Endothelial cell of umbilical vein (primary cell): ENCODE results near the gene MYMX. TPM values are rescaled to one million over a fixed set of nuclear protein-coding genes. Genes with fewer than 3 reads are reported as not detected.

Experiments used
- BruUV-seq: library from RNA; stranded (reverse); fragments of 400-500 nt; replicated peaks from 2 replicates; lab custom pipeline; 2021; lab: Mats Ljungman, UMichigan
- CTCF ChIA-PET: fragments of 300-600, 350-600 bp; sonication (Branson Sonifier 250); formaldehyde crosslinking; loops from one replicate; lab custom pipeline; 2021; ENCODE audit warnings: antibody characterized with exemption, inconsistent platforms; lab: Charles Lee
- POLR2A ChIA-PET: fragments of 300-600, 350-600 bp; sonication (Branson Sonifier 250); formaldehyde crosslinking; loops from one replicate; lab custom pipeline; 2021; ENCODE audit warnings: antibody characterized with exemption, inconsistent platforms; lab: Charles Lee
- DNase-seq: peaks from one replicate; pipeline ENCODE4 v3.0.0-alpha.2; 2011; ENCODE audit warnings: low read depth, low spot score
- FAIRE-seq: peaks from 2 replicates; lab custom pipeline; 2011; peaks lifted over from hg19 to GRCh38; lab: Jason Lieb, UNC
- H2AFZ ChIP-seq: 2 replicates; pipeline ENCODE4 v1.6.0; 2012; ENCODE audit warnings: low read depth, low read length, control low read depth, inconsistent platforms
- H3K27ac ChIP-seq: 2 replicates; pipeline ENCODE4 v1.5.1; 2011; ENCODE audit warnings: low read depth, mild to moderate bottlenecking, control low read depth, low read length, moderate library complexity; ENCODE audit not compliant: insufficient read depth
- H3K27me3 ChIP-seq, 2 experiments: 2 replicates each; pipeline versions ENCODE4 v1.6.0 to v1.6.1; 2011; ENCODE audit warnings: low read length in 2 of 2, mixed read lengths in 1 of 2; ENCODE audit not compliant: control insufficient read depth in 2 of 2, insufficient read depth in 2 of 2
- H3K36me3 ChIP-seq, 2 experiments: 2 replicates in 1 of 2; 3 replicates in 1 of 2; pipeline ENCODE4 v1.5.1; 2011; ENCODE audit warnings: low read length in 2 of 2, mild to moderate bottlenecking in 1 of 2, moderate library complexity in 1 of 2; ENCODE audit not compliant: control insufficient read depth in 2 of 2, insufficient read depth in 2 of 2; ENCODE audit errors: extremely low read depth in 1 of 2
- H3K4me1 ChIP-seq: 3 replicates; pipeline ENCODE4 v1.5.1; 2011; ENCODE audit warnings: mild to moderate bottlenecking, low read length; ENCODE audit not compliant: control insufficient read depth, insufficient read depth; ENCODE audit errors: extremely low read depth
- H3K4me2 ChIP-seq: 2 replicates; pipeline ENCODE4 v1.6.1; 2011; ENCODE audit warnings: low read length, control low read depth, mixed read lengths; ENCODE audit not compliant: insufficient read depth
- H3K4me3 ChIP-seq, 3 experiments: fragments of 200-600 bp in 1 of 3; sonication (generic), shearing (Covaris generic) in 1 of 3; replicated peaks in 1 of 3; 2 replicates each; pipeline ENCODE4 v1.5.1; 2011 to 2016; ENCODE audit warnings: control low read depth in 3 of 3, low read length in 3 of 3, mild to moderate bottlenecking in 2 of 3, inconsistent platforms in 1 of 3, low read depth in 1 of 3, moderate library complexity in 1 of 3; ENCODE audit not compliant: insufficient read depth in 1 of 3
- H3K79me2 ChIP-seq: 2 replicates; pipeline ENCODE4 v1.6.0; 2012; ENCODE audit warnings: low read length, inconsistent platforms; ENCODE audit not compliant: control insufficient read depth, insufficient read depth
- H3K9ac ChIP-seq: replicated peaks from 2 replicates; pipeline ENCODE3; 2011; ENCODE audit warnings: low read length, control low read depth; ENCODE audit not compliant: insufficient read depth; ENCODE audit errors: extremely low read depth
- H3K9me1 ChIP-seq: replicated peaks from 3 replicates; pipeline ENCODE4 v1.6.0; 2011; ENCODE audit warnings: mild to moderate bottlenecking, low read length; ENCODE audit not compliant: control insufficient read depth, insufficient read depth; ENCODE audit errors: extremely low read depth
- H3K9me3 ChIP-seq: replicated peaks from 2 replicates; pipeline ENCODE4 v1.5.1; 2012; ENCODE audit warnings: low read length, inconsistent platforms; ENCODE audit not compliant: control insufficient read depth, insufficient read depth
- H4K20me1 ChIP-seq: replicated peaks from 2 replicates; pipeline ENCODE3; 2011; ENCODE audit warnings: mild to moderate bottlenecking, low read length; ENCODE audit not compliant: control insufficient read depth, insufficient read depth; ENCODE audit errors: extremely low read depth
- EZH2 ChIP-seq: IDR thresholded peaks from 2 replicates; pipeline ENCODE4 v1.6.1; 2012; ENCODE audit warnings: borderline replicate concordance, low read depth, mild to moderate bottlenecking, moderate library complexity, low read length, inconsistent platforms; ENCODE audit not compliant: severe bottlenecking
- FOS ChIP-seq: IDR thresholded peaks from 2 replicates; pipeline ENCODE4 v1.6.1; 2011; ENCODE audit warnings: mild to moderate bottlenecking, low read length, moderate library complexity, borderline replicate concordance; ENCODE audit not compliant: insufficient read depth
- GATA2 ChIP-seq: IDR thresholded peaks from 2 replicates; pipeline ENCODE4 v1.7.0; 2011; ENCODE audit warnings: low read depth, mild to moderate bottlenecking, moderate library complexity, mixed read lengths, low read length; ENCODE audit not compliant: insufficient read length, insufficient read depth
- JUN ChIP-seq: IDR thresholded peaks from 2 replicates; pipeline ENCODE4 v1.6.1; 2011; ENCODE audit warnings: borderline replicate concordance, low read depth; ENCODE audit not compliant: insufficient read length, insufficient read depth
- MYC ChIP-seq: IDR thresholded peaks from one replicate; pipeline ENCODE4 v1.6.1; 2011; ENCODE audit warnings: mild to moderate bottlenecking, low read depth, low read length
- POLR2A ChIP-seq: IDR thresholded peaks from 2 replicates; pipeline ENCODE4 v1.6.1; 2012; ENCODE audit warnings: low read depth, mild to moderate bottlenecking, control low read depth, low read length
- dilution Hi-C: fragments of 300-500 bp; cut with MboI; formaldehyde crosslinking; loops from one replicate; pipeline ENCODE4 v1.15.0; 2019; ENCODE audit warnings: low sequenced_read_pairs; ENCODE audit not compliant: extremely low pct_ligation_motif_present
- intact Hi-C: fragments of 100-400 bp; cut with micrococcal nuclease; formaldehyde crosslinking; loops from one replicate; pipeline ENCODE4 v1.10.0; 2022
- polyA plus RNA-seq, 4 experiments: library from polyadenylated mRNA; depleted of rRNA in 3 of 4; stranded (reverse) in 3 of 4; unstranded in 1 of 4; fragments of >200 nt; gene quantifications; 2 replicates each; pipeline versions ENCODE4 v1.2.1 to v1.2.3, GENCODE V29; 2011 to 2012; ENCODE audit warnings: missing spikeins in 1 of 4
- total RNA-seq: library from RNA; stranded (reverse); gene quantifications from 2 replicates; pipeline ENCODE4 v1.2.3, GENCODE V29; 2021
- TF ChIP-seq, protein P1 (sequence below): IDR thresholded peaks from 2 replicates; pipeline ENCODE4 v1.6.1; 2011; ENCODE audit not compliant: insufficient read depth, insufficient read length

MYMX gene
- total and polyA plus RNA-seq, 2 donors (not counting 3 experiments of a cell fraction or from before 2014, with no cell fraction given) = 0.18 TPM; not detected in 1

DNA sequence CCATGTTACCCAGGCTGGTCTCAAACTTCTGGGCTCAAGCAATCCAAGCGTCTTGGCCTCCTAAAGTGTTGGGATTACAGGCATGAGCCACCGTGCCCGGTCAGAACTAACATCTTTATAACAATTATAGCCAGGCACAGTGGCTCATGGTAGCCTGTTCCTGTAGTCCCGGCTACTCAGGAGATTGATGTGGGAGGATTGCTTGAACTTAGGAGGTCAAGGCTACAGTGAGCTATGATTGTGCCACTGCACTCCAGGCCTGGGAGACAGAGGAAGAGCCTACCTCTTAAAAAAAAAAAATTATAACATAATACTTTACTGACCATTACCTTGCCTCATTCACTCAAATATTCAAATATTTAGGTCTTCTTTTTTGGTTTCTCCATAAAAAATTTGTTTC lies 16.8 kb upstream of the MYMX start:
- TF ChIP-seq FOS (no peak), POLR2A (no peak)
- dilution Hi-C loops (no loop called here), intact Hi-C loops (loop anchor here (1.0 kb wide), 1 partner anchor 22 kb away; no protein-coding TSS in a partner anchor)
- Histone ChIP-seq H3K9me1 (no peaks in the 10 kb centered on the region), H3K27ac (no peak overlapping the region), H3K4me3 (no peak overlapping the region), H3K9me3 (no peaks in the 10 kb centered on the region), H3K4me1 (peaks cover 14% of the 10 kb centered on the region), H3K27me3 (no peaks in the 10 kb centered on the region), H3K9ac (no peak overlapping the region), H3K79me2 (no peaks in the 10 kb centered on the region), H3K4me2 (no peak overlapping the region), H4K20me1 (no peaks in the 10 kb centered on the region), H3K36me3 (no peaks in the 10 kb centered on the region), H2AFZ (no peak overlapping the region)
- no TSS peak for BruUV-seq
- no peak for DNase-seq
- ChIA-PET CTCF (interaction anchor here (0.8 to 1.7 kb wide), 5 partner anchors 7 to 34 kb away, joined by 3 to 5 read pairs (median 5); no protein-coding TSS in a partner anchor), POLR2A (interaction anchor here (0.7 kb wide), 1 partner anchor 22 kb away, joined by 3 read pairs; no protein-coding TSS in a partner anchor)
- no peak for FAIRE-seq

DNA sequence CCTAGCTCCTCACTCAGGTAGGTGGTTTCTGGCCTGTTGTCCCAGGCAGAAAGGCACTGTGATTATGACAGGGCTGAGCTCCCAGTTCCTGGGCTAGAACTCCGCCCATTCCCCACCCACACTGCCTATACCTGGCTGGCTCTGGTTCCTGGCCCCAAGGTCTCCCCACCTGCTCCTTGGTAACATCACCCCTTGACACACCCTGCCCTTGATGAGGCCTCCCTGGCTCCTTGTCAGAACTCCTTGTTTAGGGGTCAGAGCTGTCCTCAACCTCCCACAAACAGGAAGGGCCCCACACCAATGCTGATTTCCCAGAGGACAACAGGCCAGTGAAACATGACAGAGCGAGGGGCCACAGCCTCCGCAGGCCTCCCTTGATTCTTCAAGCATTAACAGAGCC lies 15.5 kb upstream of the MYMX start:
- no peaks in the 10 kb centered on the region for H3K27me3 ChIP-seq
- H2AFZ ChIP-seq = no peak overlapping the region
- dilution Hi-C loops = no loop called here
- H3K27ac ChIP-seq = no peak overlapping the region
- peaks cover 14% of the 10 kb centered on the region for H3K4me1 ChIP-seq
- H3K4me3 ChIP-seq = no peak overlapping the region
- no TSS peak for BruUV-seq
- H3K9ac ChIP-seq = no peak overlapping the region
- H3K36me3 ChIP-seq = no peaks in the 10 kb centered on the region
- no peaks in the 10 kb centered on the region for H4K20me1 ChIP-seq
- ChIA-PET CTCF (interaction anchor here (0.6 to 1.7 kb wide), 7 partner anchors 14 to 663 kb away, joined by 3 to 5 read pairs (median 3); no protein-coding TSS in a partner anchor), POLR2A (no interaction called here)
- H3K4me2 ChIP-seq = no peak overlapping the region
- TF ChIP-seq, protein P1, sequence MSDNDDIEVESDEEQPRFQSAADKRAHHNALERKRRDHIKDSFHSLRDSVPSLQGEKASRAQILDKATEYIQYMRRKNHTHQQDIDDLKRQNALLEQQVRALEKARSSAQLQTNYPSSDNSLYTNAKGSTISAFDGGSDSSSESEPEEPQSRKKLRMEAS = no peak
- TF ChIP-seq EZH2 = no peak
- TF ChIP-seq JUN = no peak
- TF ChIP-seq GATA2 = no peak
- TF ChIP-seq MYC = no peak
- no peak for TF ChIP-seq POLR2A
- H3K9me1 ChIP-seq = no peaks in the 10 kb centered on the region
- H3K9me3 ChIP-seq = no peaks in the 10 kb centered on the region
- DNase-seq = no peak
- FAIRE-seq = no peak
- intact Hi-C loops = no loop called here
- H3K79me2 ChIP-seq = no peaks in the 10 kb centered on the region
